NK-92 (cell line): ENCODE data around the gene GALNT18.

Experiments used
- DNase-seq: peaks from one replicate; lab custom pipeline; 2025; ENCODE audit not compliant: unreplicated experiment; lab: John Stamatoyannopoulos, UW

The GALNT18 gene

GRCh38 chr11:11318461-11318860, 303.3 kb downstream of the GALNT18 start:
- DNase-seq, result no peak

- DNase-seq, result no peak
Measured at GRCh38 chr11:11316651-11317230, 305.1 kb downstream of the GALNT18 start.

DNA sequence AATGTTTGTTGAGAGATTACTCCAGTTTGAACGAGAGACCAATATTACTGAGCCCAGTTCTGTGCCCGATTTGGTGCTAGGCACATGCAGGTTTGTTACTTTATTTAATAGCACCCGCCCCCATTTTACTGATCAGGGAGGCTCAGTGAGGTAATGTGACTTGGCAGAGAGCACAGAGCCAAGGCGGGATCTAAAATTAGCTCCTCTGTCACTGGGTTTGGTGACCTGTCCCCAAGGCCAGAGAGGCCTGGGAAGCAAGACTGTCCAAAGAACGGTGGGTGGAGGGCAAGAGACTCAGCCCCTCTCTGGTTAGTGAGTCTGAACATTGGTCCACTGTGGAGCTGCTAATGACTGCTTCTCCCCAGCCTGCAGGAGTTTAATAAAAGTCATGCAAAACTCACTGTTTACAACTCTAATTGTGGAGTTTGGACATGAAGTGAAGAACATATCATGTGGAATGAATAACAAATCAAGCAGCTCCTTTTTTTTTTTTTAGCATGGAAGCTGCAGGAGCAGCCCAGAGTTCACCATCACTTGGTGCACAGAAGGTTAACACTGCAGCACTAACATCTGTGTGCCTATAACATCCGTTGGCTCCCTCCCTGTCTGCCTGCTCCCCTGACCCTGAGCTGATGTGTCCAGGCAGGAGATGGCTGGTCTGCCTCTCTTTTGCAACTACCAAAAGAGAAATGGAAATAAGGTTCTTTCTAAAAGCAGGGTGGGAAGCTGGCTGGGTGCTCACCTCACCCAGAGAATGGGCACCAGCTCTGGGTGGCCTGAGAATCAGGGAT, 307.7 kb downstream of the GALNT18 start:
- no peak for DNase-seq

DNA sequence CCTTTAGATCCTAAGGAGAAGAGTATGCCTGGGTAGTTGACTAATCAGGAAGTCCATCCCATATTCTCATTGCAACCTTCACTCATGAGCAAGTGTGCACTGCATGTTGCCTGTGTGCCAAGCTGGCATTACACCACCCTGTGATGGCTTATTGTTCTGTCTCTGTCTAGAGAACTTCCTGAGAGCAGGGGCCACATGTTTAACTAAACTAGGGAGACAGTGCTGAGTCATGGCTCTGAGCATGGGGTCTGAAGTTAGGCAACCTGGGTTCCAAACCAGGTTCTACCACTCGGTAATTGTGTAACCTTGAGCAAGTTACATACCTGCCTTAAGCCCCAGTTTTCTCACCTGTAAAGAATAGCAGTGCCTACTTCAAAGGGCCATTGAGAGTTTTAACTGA, 308.4 kb downstream of the GALNT18 start:
- no peak for DNase-seq

- DNase-seq, result no peak
Measured at GRCh38 chr11:11312738-11313137, 309.1 kb downstream of the GALNT18 start.

DNA sequence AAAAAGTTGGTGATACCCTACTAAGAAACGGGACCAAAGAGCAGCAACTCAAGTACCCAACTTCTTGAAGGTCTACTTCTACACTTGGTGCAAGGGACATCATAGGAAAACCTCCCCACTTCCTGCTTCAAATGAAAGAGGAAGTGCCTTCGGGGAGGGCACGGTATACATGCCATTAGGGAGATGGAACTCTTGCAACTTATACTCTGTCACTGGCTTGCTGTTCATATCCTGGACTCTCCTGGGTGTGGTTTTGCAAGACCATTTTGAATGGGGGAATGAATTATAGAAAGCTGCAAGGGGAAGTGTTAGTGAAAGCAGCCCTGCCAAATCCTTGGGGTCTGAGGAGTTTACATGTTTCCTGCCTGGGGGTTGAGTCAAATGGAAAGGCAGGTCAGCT, 310.6 kb downstream of the GALNT18 start:
- no peak for DNase-seq

DNA sequence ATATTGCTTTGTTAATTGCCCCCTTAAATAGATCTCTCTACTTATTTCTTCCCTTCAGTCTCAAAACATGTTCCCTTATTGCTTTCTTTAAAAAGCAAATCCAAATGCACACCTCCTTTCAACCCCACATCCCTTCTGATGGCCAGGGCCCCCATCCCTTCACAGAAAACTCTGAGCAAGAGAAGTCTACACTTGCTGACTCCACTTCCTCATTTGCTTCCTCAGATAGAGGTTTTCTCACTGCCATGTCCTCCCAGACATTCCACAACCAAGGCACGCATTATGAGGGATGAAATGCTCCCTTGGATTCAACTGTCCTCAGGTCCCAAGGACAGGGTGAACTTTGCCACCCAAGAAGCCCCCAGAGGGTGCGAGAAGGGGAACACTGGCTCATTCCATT, 311.9 kb downstream of the GALNT18 start:
- DNase-seq, result no peak

DNA sequence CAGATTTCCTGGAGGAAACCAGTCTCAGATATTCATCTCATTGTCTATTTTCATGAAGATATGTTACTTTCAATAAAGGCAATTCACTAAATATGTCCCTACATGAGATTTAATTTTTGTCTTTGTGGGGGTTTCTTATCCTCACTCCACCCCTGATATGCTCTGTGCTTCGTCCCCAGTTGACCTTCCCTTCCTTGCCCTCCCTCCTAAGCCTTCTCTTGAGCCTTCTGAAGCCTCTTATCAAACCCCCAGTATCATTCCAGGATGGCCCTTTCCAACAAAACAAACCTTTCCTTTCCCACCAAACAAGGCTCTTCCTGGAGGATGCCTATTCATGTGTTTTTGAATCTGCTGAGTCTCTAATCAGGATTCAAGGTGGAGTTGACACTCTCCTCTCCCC, 313.6 kb downstream of the GALNT18 start:
- no peak for DNase-seq

DNA sequence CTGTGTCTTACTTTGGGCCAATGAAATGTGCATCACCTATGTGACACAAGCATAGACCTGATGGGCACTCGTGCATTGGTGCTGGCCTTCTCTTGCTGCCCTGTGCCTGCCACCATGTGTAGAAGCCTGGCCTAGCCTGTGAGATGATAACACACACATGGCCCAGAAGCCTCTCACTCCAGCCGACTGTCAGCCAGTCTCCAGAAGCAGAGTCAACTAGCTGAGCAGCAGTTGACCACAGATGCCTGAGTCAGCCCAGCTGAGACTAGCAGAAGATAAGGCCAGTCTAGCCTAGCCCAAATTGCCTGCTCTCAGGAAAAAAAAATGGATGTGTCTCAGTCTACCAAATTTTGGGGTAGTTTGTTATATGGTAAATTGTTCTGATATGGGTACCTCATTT, 314.9 kb downstream of the GALNT18 start:
- DNase-seq, result no peak

DNA sequence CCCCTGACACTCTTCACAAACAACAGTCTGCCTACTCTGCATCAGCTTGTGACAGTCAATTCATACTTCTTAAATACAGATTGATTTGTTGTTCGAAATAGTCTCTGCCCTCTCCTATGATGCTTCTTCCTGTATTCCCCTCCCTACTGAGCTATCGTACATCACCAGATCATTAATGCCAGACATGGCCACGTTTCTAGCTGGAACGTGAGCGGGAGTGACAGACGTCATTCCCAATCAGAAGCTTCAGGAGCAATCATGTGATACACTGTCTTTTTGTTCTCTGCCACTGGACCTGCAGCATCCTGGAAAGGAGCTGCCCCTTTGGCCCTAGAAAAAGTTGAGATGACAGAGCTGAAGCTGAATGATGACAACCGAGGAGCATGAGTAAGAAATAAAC, 317.3 kb downstream of the GALNT18 start:
- no peak for DNase-seq

- no peak for DNase-seq
Measured at GRCh38 chr11:11302565-11302964, 319.2 kb downstream of the GALNT18 start.

DNA sequence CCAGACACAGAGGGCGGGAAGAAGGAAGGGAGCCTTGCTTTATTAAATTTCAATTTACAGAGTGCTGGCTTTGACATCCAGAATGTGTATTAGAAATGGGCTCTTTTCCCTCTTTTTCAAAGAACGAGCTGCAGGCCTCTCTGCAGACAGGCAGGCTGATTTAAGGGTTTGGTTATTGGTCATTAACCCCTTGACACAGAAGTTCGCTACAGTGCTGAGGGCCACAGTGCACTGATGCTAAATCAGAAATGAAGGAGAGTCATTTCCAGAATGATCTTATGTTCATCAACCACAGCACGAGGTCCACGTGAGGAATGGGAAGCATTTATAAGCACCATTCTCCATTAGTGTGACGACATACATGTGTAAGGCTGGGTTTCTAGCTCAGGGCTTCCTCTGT, 320.6 kb downstream of the GALNT18 start:
- DNase-seq, result no peak

GRCh38 chr11:11297578-11297977, 324.2 kb downstream of the GALNT18 start:
- no peak for DNase-seq

DNA sequence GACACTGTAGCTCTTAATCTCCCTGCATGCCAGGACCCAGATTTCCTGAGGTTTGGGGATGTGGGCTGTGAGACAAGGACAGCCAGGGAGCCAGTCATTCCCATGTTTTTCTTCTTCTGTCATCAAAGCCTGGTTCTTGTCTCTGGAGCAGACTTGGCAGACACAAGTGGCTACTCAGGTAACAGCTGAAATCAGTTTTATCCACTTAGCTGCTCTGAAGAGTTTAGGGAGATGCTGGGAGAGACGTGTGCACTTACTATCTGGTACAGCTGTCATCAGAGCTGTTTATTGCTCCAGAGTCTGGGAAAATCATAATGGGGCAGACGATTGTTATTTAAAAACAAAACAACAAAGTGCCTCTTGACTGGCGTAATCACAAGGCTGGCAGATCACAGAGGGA, 325.4 kb downstream of the GALNT18 start:
- no peak for DNase-seq

- DNase-seq, result no peak
Measured at GRCh38 chr11:11294551-11294855, 327.3 kb downstream of the GALNT18 start.

DNA sequence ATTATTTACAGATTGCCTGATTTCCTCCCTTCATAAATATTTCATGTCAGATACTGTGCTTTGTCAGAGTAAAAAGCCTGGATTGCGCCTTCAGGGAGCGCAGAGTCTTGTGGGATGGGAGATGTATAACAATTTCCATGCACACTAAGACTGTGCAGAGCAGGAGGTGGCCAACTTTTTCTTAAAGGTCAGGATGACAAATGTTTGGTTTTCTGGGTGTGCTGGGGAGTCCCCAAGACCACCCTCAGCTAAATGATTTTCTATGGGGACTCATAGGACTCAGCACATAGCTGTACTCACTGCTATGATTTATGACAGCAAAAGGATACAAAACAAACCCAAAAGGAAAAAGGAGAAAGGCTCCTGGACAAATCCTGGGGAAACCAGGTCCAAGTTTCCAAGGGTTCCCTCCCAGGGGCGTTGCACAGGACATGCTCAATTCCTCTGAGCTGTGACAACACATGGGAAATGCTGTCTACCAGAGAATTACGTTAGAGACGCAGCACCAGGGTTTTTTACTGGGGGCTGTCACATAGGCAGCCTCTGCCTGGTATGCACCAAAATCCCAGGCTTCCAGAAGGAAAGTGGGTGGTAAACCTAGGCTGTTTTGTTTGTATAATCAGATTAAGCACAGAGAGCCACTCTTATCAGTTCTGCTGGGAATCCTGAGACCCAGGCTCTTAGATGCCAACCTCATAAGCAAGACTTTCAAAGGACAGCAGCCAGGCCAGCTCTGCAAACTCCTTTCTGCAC, 327.8 kb downstream of the GALNT18 start:
- DNase-seq, result no peak

GRCh38 chr11:11292839-11293238, 329.0 kb downstream of the GALNT18 start:
- DNase-seq, result no peak

DNA sequence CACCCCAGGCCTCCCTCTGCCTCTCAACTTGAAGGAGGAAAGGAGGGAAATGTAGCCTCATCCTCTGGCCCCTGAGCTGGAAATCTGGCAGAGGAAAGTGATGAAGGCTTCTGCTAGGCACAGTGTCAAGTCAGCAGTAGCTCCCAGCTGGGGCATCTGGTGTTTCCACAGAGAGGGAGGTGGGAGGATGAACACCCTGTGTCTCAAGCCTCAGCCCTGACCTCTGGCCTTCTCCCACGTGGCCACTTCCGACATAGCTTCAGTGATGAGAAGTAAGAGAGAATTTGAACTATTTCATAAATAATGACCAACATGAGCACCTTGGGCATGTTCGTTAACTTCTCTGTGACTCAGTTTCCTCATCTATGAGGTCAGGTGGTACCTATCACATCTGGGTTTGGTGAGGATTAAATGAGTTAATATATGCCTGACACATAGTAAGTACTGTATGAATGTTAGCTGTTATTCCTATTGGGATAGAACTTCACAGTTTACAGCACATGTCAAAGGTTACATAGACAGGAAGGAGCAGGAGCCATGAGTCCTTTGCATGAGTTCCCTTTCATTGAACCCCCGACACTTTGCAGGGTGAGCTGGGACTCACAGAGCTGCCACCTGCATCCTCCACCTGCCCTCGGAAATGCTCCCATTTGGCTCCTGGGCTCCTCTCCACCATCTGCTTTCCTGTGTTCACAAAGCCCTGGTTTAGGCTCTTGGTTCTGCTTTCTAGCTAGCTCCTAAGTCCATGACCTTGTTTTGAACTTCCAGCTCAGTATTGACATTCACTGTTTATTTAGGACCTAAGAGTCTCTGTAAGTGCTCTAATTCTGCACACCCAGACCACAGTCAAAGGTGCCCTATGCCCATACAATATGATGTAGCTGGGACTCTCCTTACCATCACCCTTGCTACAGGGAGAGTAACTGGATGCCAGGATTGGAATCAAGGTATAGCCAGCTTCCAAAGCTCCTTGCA, 330.5 kb downstream of the GALNT18 start:
- DNase-seq, result no peak

DNA sequence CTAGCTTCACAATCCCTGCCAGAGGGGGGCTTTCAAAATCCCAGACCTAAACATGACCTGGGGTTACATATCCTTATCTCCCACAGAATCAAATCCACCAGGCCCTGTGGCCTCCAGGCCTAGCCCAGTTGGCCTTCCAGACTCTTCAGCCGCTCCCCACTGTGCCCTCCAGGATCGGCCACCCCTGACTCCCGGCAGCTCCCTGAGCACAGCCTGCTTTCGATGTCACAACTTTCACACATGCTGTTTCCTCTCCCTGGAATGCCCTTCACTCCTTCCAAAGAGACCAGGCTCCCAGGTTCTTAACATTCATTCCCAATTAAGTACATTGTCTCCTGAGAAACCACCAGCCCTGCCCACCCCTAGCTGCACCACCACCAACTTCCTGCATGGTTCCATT, 331.5 kb downstream of the GALNT18 start:
- DNase-seq, result no peak

DNA sequence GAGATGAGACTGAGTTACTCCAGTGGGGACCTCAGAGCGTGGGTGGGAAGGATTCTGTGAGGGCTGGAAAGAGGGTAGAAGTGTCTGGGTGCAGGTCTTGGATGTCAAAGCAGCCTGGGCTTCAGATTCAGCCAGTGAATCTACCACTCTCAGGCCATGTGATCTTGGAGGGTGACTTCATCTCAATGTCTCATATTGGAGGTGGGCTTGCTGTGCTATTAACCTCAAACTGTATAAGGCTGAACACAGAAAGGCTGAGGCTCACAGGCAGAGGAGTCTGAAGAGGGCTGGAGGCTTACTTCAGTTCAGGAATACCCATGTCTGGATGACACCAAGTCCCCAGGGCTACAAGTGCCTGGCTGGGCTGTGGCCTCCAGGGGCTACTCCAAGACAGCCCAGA, 332.1 kb downstream of the GALNT18 start:
- no peak for DNase-seq

DNA sequence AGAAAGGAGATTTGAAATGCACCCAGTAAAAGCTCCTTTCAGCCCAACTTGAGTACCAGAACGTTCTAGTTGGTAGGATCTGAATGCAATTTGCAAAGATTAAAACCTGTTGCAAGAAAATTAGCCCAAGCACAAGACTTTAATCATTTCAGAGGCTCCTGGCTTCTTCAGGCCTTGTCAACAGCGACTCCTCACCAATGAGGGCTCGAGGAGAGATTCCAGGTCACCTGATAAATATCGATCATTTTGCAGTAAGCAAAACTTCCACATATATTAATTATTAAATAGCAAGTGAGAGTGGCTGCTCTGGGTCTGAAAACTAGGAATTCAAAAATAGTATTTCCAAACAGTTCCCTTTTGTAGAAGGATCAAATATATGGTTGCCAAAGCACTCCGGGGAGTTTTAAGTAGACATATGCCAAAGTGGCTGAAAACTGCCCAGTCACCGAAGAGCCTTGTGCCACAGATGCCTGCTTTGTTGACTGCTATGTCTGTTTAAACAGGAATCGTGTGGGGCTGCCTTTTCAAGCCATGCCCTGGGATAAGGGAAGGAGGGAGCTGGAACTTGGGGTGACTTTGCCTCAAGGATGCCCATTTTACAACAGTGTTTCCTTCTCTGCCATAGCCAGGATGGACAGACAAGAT, 332.7 kb downstream of the GALNT18 start:
- no peak for DNase-seq
